ENCODE results near the gene JARID2. TPM values are rescaled to one million over a fixed set of nuclear protein-coding genes. Genes with fewer than 3 reads are reported as not detected.

JARID2 gene
- total and polyA plus RNA-seq, 2 of the 4 experiments (the other 2 are of a cell fraction) = 9.6 to 12.9 TPM

- CTCF ChIA-PET = no interaction called here
- H3K14ac ChIP-seq (replicated peaks; ENCODE audit: low read depth, low read length) = 0 out of 2 replicates have a peak overlapping the region, but pooled peaks have one; percentile 37
- no peak overlapping the region for H3K56ac ChIP-seq (ENCODE audit: extremely low read depth, insufficient read depth, low read length)
- POLR2A ChIA-PET (ENCODE audit: unreplicated experiment) = no interaction called here
- WGBS, 2 experiments (ENCODE audit: extremely low coverage in 2 of 2, insufficient read length in 1 of 2) = 88% methylated on average over 3 of the region's 11 CpGs; no CpG with 5 or more reads in 1 of the 2 experiments
- no peak overlapping the region for H2BK15ac ChIP-seq (ENCODE audit: low read depth, low read length)
- H2BK120ac ChIP-seq (ENCODE audit: low read depth, low read length) = no peak overlapping the region
- no peak for TF ChIP-seq ELK1 (IDR thresholded peaks at IDR 0.05; ENCODE audit: borderline replicate concordance, low read depth, low read length)
- TF ChIP-seq POLR2A (IDR thresholded peaks at IDR 0.05; ENCODE audit: low read depth, low read length) = no peak
- TF ChIP-seq CHD1 (IDR thresholded peaks at IDR 0.05; ENCODE audit: low read depth, low read length) = no peak
- no peak for TF ChIP-seq RAD21 (IDR thresholded peaks at IDR 0.05; ENCODE audit: low read length)
- no peak for TF ChIP-seq MAFK (IDR thresholded peaks at IDR 0.05; ENCODE audit: low read depth, low read length)
- TF ChIP-seq FOS (IDR thresholded peaks at IDR 0.05; ENCODE audit: low read depth, low read length) = no peak
- no peak for TF ChIP-seq RFX5 (IDR thresholded peaks at IDR 0.05; ENCODE audit: low read depth, low read length)
- no peak for TF ChIP-seq BHLHE40 (IDR thresholded peaks at IDR 0.05; ENCODE audit: low read depth, low read length)
- no TSS peak for BruUV-seq (replicated peaks)
- no peak overlapping the region for H2AK9ac ChIP-seq (replicated peaks; ENCODE audit: low read depth, low read length, poor library complexity)
- H3K9ac ChIP-seq (ENCODE audit: low read depth, low read length) = no peak overlapping the region
- H3K4me3 ChIP-seq (ENCODE audit: insufficient read depth, low read depth, low read length) = no peak overlapping the region
- H4K91ac ChIP-seq (ENCODE audit: insufficient read depth, low read depth, low read length) = no peak overlapping the region
- H2BK5ac ChIP-seq (ENCODE audit: low read depth, low read length, poor library complexity, severe bottlenecking) = no peak overlapping the region
- peaks cover 27% of the 10 kb centered on the region for H3K36me3 ChIP-seq (ENCODE audit: control insufficient read depth, insufficient read depth, low read length)
- DNase-seq = no peak
- H3K4me2 ChIP-seq (ENCODE audit: low read depth, low read length) = no peak overlapping the region
- in situ Hi-C loops (cut with MboI; ENCODE audit: low sequenced_read_pairs) = no loop called here
- H3K9me3 ChIP-seq (ENCODE audit: control insufficient read depth, insufficient read depth, low read length) = no peaks in the 10 kb centered on the region
- no peak overlapping the region for H2AK5ac ChIP-seq (ENCODE audit: low read depth, low read length)
- H3K18ac ChIP-seq (ENCODE audit: low read depth, low read length) = no peak overlapping the region
- H3K9me1 ChIP-seq (ENCODE audit: insufficient read depth, low read length) = peaks cover 14% of the 10 kb centered on the region
- ATAC-seq (ENCODE audit: low read depth) = no peak
- H3K79me1 ChIP-seq (ENCODE audit: low read depth in 1 of 2, low read length in 2 of 2) = peaks cover 25 to 61% of the 10 kb centered on the region in 2 experiments
- no peak overlapping the region for H3K27ac ChIP-seq (ENCODE audit: insufficient read depth, low read length)
- no peak overlapping the region for H4K8ac ChIP-seq (ENCODE audit: low read depth in 2 of 2, low read length in 2 of 2)
- intact Hi-C loops (cut with micrococcal nuclease) = loop anchor here (1.0 to 10.0 kb wide), 6 partner anchors 47 to 1366 kb away; partner anchors contain the start of gene JARID2
- H3K4me1 ChIP-seq (ENCODE audit: control insufficient read depth, insufficient read depth, low read length) = peaks cover 17% of the 10 kb centered on the region
- H2BK20ac ChIP-seq (ENCODE audit: low read depth, low read length) = peak overlapping the region; percentile 23; the same call in 1 of the 2 replicates
- H3K27me3 ChIP-seq (ENCODE audit: control insufficient read depth, insufficient read depth, low read length) = no peaks in the 10 kb centered on the region
- no peak overlapping the region for H4K5ac ChIP-seq (ENCODE audit: low read depth, low read length)
- dilution Hi-C loops (cut with HindIII; ENCODE audit: low sequenced_read_pairs, unreplicated experiment) = no loop called here
- H4K20me1 ChIP-seq (ENCODE audit: insufficient read depth, low read length) = peaks cover 43% of the 10 kb centered on the region
- H3K4ac ChIP-seq (ENCODE audit: low read depth, low read length) = no peak overlapping the region
- H3K23ac ChIP-seq (ENCODE audit: low read depth, low read length) = no peak overlapping the region
- no peak overlapping the region for H2AFZ ChIP-seq (replicated peaks; ENCODE audit: low read length, poor library complexity)
Measured at GRCh38 chr6:15490242-15491100, 244.6 kb downstream of the JARID2 start.
